ENCODE data around the gene PAFAH1B1. TPM values are rescaled to one million over a fixed set of nuclear protein-coding genes. Genes with fewer than 3 reads are reported as not detected.
"Not testable (repeated sequence)": the region's sequence is repeated elsewhere in the genome, so short reads cannot be mapped to it uniquely, and the experiment has no call there.

The PAFAH1B1 gene
- polyA plus RNA-seq (2012; ENCODE audit: low read depth, missing spikeins) = 49.2 TPM

DNA sequence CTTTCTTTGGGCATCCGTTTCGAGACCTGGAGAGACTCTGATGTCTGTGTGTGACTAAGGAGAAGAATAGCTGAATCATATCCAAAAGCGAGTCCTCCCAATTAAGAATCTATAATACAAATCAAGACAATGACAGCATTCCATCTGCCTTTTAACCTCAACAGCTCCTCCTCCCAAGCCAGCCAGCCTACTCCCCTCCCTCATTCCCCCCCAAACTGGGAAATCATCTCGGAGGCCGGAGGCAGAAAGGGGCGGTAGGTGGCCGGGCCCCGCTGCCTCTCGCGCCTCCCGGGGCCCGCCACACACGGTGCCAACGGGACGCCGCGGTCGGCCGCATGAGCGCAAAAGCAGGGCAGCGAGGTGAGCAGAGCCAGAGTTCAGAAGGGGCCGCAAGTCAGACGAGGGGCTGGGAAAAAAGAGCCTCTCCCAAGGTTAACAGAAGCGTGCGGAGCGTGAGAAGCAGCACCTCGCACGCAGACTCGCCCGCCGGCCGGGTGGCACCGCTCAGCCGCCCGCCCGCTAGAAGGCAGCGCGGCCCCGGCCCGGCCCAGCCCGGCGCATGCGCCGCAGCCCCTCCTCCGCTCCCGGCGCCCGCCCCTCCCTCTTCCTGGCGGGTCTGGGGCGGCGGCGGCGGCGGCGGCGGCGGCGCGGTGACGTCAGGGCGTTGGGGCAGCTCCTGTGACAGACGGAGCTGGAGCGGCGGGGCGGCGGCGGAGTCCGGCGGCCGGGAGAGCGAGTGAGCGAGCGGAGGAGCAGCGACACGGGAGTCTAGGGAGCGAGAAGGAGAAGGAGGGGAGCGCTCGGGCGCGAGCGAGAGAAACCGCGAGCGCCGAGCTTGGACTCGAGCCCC lies at the start of gene PAFAH1B1:
TSS of gene PAFAH1B1 (plus strand) at position 684 of the 850 bp plus-strand sequence. CDS start 44,635 bp downstream, outside the sequence.
- FAIRE-seq (peak; percentile 85), DNase-seq (ENCODE audit: insufficient read length, low spot score) (peak; percentile 90)
- TF ChIP-seq SPI1 (IDR thresholded peaks at IDR 0.05; ENCODE audit: low read depth, low read length) (no peak), POLR2AphosphoS5 (IDR thresholded peaks at IDR 0.05; ENCODE audit: low read depth, low read length) (peak; percentile 54), TAF1 (IDR thresholded peaks at IDR 0.05; ENCODE audit: low read depth, low read length) (0 out of 2 replicates have a peak, but pooled peaks have one; percentile 19), POLR2A (IDR thresholded peaks at IDR 0.05; ENCODE audit: low read depth, low read length) (peak; percentile 76), POU2F2 (IDR thresholded peaks at IDR 0.05; ENCODE audit: low read depth, low read length) (no peak), PAX5 (IDR thresholded peaks at IDR 0.05; ENCODE audit: insufficient read depth, low read length, severe bottlenecking) (no peak)

DNA sequence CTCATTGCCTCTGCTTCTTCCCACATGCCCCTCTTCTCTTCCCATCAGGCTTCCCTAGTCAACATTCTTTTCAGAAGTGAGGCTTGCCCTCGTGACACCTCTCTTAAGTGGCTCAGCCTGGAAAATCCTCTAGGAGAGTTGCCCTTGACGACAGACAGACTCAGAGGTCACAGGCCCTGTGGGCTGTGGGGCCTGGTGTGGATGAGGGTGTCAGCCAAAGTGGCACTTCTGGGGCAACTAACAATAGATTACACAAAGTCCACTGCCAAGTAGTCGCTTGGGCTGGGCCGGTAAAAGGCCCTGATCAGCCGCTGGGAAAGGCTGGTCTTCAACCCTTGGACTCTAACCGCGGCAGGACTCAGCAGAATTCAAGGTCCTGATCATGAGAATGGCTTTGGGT lies 48.1 kb upstream of the PAFAH1B1 start:
- no peak for FAIRE-seq
- DNase-seq (ENCODE audit: insufficient read length, low spot score) = no peak
- TF ChIP-seq POLR2A (IDR thresholded peaks at IDR 0.05; ENCODE audit: low read depth, low read length) (no peak), TAF1 (IDR thresholded peaks at IDR 0.05; ENCODE audit: low read depth, low read length) (no peak), POLR2AphosphoS5 (IDR thresholded peaks at IDR 0.05; ENCODE audit: low read depth, low read length) (no peak), SPI1 (IDR thresholded peaks at IDR 0.05; ENCODE audit: low read depth, low read length) (no peak), POU2F2 (IDR thresholded peaks at IDR 0.05; ENCODE audit: low read depth, low read length) (no peak), PAX5 (IDR thresholded peaks at IDR 0.05; ENCODE audit: insufficient read depth, low read length, severe bottlenecking) (no peak)

DNA sequence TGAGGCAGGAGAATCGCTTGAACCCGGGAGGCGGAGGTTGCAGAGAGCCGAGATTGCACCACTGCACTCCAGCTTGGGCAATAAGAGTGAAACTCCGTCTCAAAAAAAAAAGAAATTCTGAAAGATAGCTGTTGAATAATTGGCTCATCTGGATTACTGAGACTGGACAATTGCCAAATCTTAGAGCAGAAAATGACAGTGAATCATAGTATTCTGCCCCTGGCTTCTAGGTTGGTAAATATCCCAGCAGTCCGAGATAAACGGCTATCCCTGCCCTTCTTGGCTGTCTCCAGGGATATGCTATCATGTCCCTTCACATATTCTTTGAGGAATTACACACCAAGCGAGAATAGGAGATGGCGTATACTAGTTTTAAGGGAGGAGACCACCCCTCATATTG lies 46.3 kb upstream of the PAFAH1B1 start:
- DNase-seq (ENCODE audit: insufficient read length, low spot score) (no peak), FAIRE-seq (no peak)
- TF ChIP-seq TAF1 (IDR thresholded peaks at IDR 0.05; ENCODE audit: low read depth, low read length) = no peak
- TF ChIP-seq POLR2AphosphoS5 (IDR thresholded peaks at IDR 0.05; ENCODE audit: low read depth, low read length) = no peak

DNA sequence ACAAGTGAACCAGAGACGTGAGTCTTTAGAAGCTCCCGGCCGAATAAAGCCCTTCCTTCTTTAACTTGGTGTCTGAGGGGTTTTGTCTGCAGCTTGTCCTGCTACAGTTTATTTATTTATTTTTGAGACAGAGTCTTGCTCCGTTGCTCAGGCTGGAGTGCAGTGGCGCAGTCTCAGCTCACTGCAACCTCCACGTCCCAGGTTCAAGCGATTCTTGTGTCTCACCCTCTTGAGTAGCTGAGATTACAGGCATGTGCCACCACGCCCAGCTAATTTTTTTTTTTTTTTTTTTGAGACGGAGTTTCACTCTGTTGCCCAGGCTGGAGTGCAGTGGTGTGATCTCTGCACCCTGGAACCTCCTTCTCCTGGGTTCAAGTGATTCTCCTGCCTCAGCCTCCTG lies 45.4 kb upstream of the PAFAH1B1 start:
- DNase-seq (ENCODE audit: insufficient read length, low spot score); FAIRE-seq: not testable (repeated sequence)

DNA sequence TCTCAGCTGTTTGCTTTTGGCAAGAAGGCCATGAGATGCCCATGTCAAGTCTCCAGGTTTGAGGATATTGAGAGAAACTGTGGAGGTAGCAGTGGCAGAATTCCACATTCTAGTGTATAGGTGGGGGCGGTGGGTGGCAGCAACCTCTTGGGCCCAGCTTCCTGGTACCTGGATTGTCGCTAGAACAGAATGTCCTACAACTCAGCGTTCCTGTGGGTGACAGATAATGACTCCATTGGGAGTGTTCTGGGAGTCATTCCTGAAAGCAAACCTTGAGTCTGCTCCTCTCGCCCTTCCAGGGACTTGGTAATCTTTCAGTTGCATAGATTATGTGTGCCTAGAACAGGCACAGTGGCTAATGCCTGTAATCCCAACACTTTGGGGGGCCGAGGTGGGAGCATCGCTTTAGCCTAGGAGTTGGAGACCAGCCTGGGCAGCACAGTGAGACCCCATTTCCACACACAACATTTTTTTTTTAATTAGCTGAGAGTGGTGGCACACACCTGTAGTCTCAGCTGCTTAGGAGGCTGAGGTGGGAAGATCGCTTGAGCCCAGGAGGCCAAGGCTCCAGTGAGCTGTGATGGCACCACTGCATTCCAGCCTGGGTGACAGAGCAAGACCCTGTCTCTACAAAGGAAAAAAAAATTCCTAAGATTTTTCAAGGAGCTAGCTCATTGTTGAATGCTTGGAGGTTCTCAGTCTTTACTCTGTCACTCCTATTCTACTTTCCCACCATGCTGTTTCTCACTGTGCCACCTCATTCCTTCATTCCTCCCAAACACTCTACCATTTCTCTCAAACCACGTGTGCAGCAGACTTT lies 43.9 kb upstream of the PAFAH1B1 start:
- DNase-seq (ENCODE audit: insufficient read length, low spot score) = no peak
- TF ChIP-seq PAX5 (IDR thresholded peaks at IDR 0.05; ENCODE audit: insufficient read depth, low read length, severe bottlenecking) = no peak
- no peak for TF ChIP-seq SPI1 (IDR thresholded peaks at IDR 0.05; ENCODE audit: low read depth, low read length)
- no peak for TF ChIP-seq POU2F2 (IDR thresholded peaks at IDR 0.05; ENCODE audit: low read depth, low read length)
- no peak for FAIRE-seq

DNA sequence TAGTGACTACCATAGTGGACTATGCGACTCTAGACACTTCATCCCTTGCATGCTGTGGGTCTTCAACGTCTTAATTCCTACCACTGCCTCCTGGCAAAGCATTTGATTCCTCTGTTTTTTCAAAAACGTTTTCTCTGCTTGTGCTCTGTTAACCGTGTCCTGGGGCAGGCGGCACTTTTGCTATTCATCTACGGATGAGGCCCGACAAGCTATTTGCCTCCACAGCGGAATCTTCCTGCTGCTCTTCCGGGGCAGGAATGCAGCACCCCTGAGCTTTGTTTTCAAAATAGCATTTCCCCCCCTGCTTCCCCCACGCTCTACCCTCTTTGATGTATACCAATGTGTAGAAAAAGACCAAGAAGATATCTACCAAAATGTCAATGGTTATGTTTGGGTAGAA lies 42.0 kb upstream of the PAFAH1B1 start:
- DNase-seq (ENCODE audit: insufficient read length, low spot score) (no peak), FAIRE-seq (no peak)
- TF ChIP-seq POU2F2 (IDR thresholded peaks at IDR 0.05; ENCODE audit: low read depth, low read length) (no peak), TAF1 (IDR thresholded peaks at IDR 0.05; ENCODE audit: low read depth, low read length) (no peak), SPI1 (IDR thresholded peaks at IDR 0.05; ENCODE audit: low read depth, low read length) (no peak), POLR2A (IDR thresholded peaks at IDR 0.05; ENCODE audit: low read depth, low read length) (no peak), PAX5 (IDR thresholded peaks at IDR 0.05; ENCODE audit: insufficient read depth, low read length, severe bottlenecking) (no peak), POLR2AphosphoS5 (IDR thresholded peaks at IDR 0.05; ENCODE audit: low read depth, low read length) (no peak)

DNA sequence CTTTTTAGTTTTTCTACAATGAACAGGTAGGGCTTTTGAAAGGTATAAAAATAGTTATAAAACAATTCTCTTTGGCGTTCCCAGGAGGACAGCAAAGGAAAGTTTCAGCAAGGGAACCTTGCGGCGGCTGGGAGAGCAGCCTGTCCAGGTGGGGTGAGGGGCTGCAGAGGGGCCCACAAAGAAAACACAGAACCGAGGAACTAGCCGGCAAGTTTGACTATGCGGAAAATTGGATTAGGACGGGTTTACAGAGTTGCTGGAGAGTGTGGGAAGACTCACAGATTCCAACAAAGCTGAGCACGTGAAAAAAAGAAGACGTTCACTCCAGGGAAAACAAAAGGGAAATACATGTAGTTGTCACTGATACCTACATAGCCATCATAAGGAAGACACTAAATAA lies 41.5 kb upstream of the PAFAH1B1 start:
- DNase-seq (ENCODE audit: insufficient read length, low spot score) (no peak), FAIRE-seq (no peak)
- no peak for TF ChIP-seq POLR2A (IDR thresholded peaks at IDR 0.05; ENCODE audit: low read depth, low read length)
- no peak for TF ChIP-seq POLR2AphosphoS5 (IDR thresholded peaks at IDR 0.05; ENCODE audit: low read depth, low read length)
- TF ChIP-seq SPI1 (IDR thresholded peaks at IDR 0.05; ENCODE audit: low read depth, low read length) = no peak
- TF ChIP-seq POU2F2 (IDR thresholded peaks at IDR 0.05; ENCODE audit: low read depth, low read length) = no peak
- no peak for TF ChIP-seq TAF1 (IDR thresholded peaks at IDR 0.05; ENCODE audit: low read depth, low read length)
- TF ChIP-seq PAX5 (IDR thresholded peaks at IDR 0.05; ENCODE audit: insufficient read depth, low read length, severe bottlenecking) = no peak

DNA sequence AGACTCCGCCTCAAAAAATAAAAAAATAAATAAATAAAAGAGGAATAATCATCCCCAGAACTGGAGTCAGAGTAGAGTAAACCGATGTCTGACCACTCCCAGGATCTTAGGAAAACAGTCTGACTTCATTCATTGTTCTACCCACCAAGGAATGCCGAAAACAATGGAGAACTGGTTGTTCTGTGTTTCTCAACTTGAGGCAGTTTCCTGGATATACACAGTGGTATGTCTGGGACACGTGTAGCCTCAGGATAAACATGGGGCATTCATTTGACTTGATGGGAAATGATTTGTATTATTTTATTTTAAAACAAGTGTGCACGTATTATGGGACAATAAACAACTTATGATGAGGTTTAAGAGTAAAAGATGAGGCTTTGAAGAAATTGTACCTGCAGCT lies 32.8 kb upstream of the PAFAH1B1 start:
- FAIRE-seq (no peak), DNase-seq (ENCODE audit: insufficient read length, low spot score) (no peak)
- TF ChIP-seq PAX5 (IDR thresholded peaks at IDR 0.05; ENCODE audit: insufficient read depth, low read length, severe bottlenecking) (no peak), SPI1 (IDR thresholded peaks at IDR 0.05; ENCODE audit: low read depth, low read length) (no peak), POU2F2 (IDR thresholded peaks at IDR 0.05; ENCODE audit: low read depth, low read length) (no peak), POLR2A (IDR thresholded peaks at IDR 0.05; ENCODE audit: low read depth, low read length) (no peak), TAF1 (IDR thresholded peaks at IDR 0.05; ENCODE audit: low read depth, low read length) (no peak), POLR2AphosphoS5 (IDR thresholded peaks at IDR 0.05; ENCODE audit: low read depth, low read length) (no peak)

DNA sequence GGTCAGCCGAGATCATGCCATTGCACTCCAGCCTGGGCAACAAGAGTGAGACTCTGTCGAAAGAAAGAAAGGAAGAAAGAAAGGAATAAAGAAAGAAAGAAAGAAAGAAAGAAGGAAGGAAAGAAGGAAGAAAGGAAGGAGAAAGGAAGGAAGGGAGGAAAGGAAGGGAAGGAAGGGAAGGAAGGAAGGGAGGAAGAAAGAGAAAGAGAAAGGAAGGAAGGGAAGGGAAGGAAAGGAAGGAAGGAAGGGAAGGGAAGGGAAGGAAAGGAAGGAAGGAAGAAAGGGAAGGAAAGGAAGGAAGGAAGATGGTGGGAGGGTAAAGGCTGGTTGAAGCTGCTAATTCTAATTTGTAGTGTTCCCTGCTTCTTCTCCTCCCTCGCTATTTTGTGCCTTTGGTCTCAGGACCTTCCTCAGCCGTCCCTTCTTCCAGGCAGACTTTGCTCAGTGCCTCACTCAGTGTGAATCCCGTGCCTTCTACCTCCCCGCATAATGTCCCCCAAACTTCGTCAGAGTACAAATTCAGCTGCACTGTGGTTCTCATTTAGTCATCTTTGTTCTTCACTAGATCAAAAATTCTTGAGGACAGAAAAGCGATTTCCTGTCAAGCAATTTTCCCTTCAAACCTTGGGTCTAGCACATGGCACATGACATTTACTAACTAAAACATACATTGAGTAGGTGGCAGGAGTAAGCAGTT lies 31.1 kb upstream of the PAFAH1B1 start:
- TF ChIP-seq POLR2AphosphoS5 (IDR thresholded peaks at IDR 0.05; ENCODE audit: low read depth, low read length) (no peak), PAX5 (IDR thresholded peaks at IDR 0.05; ENCODE audit: insufficient read depth, low read length, severe bottlenecking) (no peak), POLR2A (IDR thresholded peaks at IDR 0.05; ENCODE audit: low read depth, low read length) (no peak), TAF1 (IDR thresholded peaks at IDR 0.05; ENCODE audit: low read depth, low read length) (no peak), POU2F2 (IDR thresholded peaks at IDR 0.05; ENCODE audit: low read depth, low read length) (no peak), SPI1 (IDR thresholded peaks at IDR 0.05; ENCODE audit: low read depth, low read length) (no peak)
- no peak for DNase-seq (ENCODE audit: insufficient read length, low spot score)
- FAIRE-seq = no peak
